Left hindlimb (tissue), 1 donor: ENCODE measurements around the gene CPXM2.

Experiments used
- DNase-seq: peaks from one replicate; pipeline ENCODE4 v3.0.0-alpha.2; 2018

The CPXM2 gene

GRCh38 chr10:123891144-123892071, at the start of gene CPXM2:
CPXM2 (minus strand) TSS chr10:123891807; CDS start chr10:123891659, 148 bp downstream.
- no peak for DNase-seq

- no peak for DNase-seq
Measured at GRCh38 chr10:123939591-123939990, 48.0 kb upstream of the CPXM2 start.

GRCh38 chr10:123938890-123939289, 47.3 kb upstream of the CPXM2 start:
- no peak for DNase-seq

GRCh38 chr10:123936426-123936825, 44.8 kb upstream of the CPXM2 start:
- DNase-seq, result no peak

GRCh38 chr10:123935680-123936079, 44.1 kb upstream of the CPXM2 start:
- no peak for DNase-seq

GRCh38 chr10:123934846-123935245, 43.2 kb upstream of the CPXM2 start:
- DNase-seq, result no peak

- peak; percentile 50 for DNase-seq
Measured at GRCh38 chr10:123930340-123931001, 38.9 kb upstream of the CPXM2 start.

- no peak for DNase-seq
Measured at GRCh38 chr10:123929791-123930190, 38.2 kb upstream of the CPXM2 start.

GRCh38 chr10:123928427-123928826, 36.8 kb upstream of the CPXM2 start:
- DNase-seq, result no peak

GRCh38 chr10:123926401-123927264, 35.0 kb upstream of the CPXM2 start:
- no peak for DNase-seq

- DNase-seq, result no peak
Measured at GRCh38 chr10:123922126-123922525, 30.5 kb upstream of the CPXM2 start.

GRCh38 chr10:123916775-123917174, 25.2 kb upstream of the CPXM2 start:
- DNase-seq, result no peak

- no peak for DNase-seq
Measured at GRCh38 chr10:123913688-123914268, 22.2 kb upstream of the CPXM2 start.

GRCh38 chr10:123912871-123913270, 21.3 kb upstream of the CPXM2 start:
- DNase-seq, result no peak

- DNase-seq, result no peak
Measured at GRCh38 chr10:123912466-123912865, 20.9 kb upstream of the CPXM2 start.

GRCh38 chr10:123911866-123912265, 20.3 kb upstream of the CPXM2 start:
- DNase-seq, result no peak

- no peak for DNase-seq
Measured at GRCh38 chr10:123909866-123910265, 18.3 kb upstream of the CPXM2 start.

GRCh38 chr10:123909426-123909825, 17.8 kb upstream of the CPXM2 start:
- no peak for DNase-seq

- DNase-seq, result no peak
Measured at GRCh38 chr10:123908379-123908778, 16.8 kb upstream of the CPXM2 start.

GRCh38 chr10:123906884-123907652, 15.5 kb upstream of the CPXM2 start:
- DNase-seq, result no peak

- no peak for DNase-seq
Measured at GRCh38 chr10:123906296-123906695, 14.7 kb upstream of the CPXM2 start.

GRCh38 chr10:123904834-123905409, 13.3 kb upstream of the CPXM2 start:
- DNase-seq, result peak; percentile 52
